Activated CD4-positive, alpha-beta T cell treated with anti-CD3 and anti-CD28 coated beads, Interleukin-2, amount 50 U/mL, for 4 hours (primary cell): ENCODE measurements around the gene WDR44.
A peak's percentile ranks its signal among the peaks of the same experiment; 100 is the strongest.
"Not testable (repeated sequence)": the region's sequence is repeated elsewhere in the genome, so short reads cannot be mapped to it uniquely, and the experiment has no call there.

Experiments used
- DNase-seq, 2 experiments: peaks; one replicate each; pipeline ENCODE4 v3.0.0-alpha.2; 2020

The WDR44 gene

DNA sequence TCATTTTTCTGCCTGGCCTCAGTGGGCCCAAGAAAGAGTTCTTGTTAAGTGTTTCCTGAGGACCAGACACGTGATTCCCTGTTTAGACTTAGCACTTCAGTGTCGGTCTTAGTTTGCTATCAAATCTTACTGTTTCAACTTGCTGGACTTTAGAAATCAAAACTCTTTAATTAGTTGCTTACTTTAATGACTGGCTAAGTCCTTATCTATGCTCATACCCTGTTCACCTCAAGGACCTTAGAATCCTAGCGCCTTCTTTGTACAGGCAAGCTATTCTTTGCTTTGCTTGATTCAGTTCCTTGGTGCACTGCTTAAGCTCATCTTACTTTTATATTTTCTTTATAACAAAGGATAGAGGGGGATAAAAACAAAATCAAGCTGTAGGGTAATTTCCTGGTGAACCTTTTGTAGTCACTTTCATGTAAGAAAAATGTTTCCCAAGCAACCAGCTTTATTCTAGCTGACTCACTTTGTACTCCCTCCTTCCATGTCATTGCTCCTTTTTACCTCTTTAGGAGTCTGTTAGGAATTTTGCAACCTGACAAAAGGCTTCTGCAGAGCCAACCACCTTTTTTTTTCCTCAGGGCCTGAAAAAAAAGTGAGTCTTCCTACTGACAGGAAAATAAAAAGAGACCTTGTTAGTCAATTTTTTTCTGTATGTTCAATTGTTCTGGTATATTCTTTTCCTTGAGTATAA is 14.7 kb downstream of the WDR44 start:
- no peak for DNase-seq

DNA sequence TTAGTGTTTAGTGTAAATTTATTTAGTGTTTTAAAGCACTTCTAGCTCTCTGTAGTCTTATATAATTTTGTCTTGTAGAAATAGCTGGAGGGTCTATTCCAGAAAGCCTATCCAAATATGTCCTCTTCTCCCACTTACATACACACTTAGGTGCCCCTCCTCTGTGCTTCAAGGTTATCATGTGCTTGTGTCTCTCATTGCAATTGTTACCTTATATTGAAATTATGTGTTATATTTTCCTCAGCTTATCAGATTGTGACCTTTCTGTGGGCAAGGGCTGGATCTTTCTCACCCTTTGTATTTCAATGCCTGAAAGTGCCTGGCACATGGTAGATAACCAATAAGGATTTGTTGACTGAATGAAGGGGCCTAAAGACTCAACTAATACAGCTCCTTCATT is 18.4 kb downstream of the WDR44 start:
- DNase-seq = no peak

GRCh38 chrX:118367338-118367737 is 21.4 kb downstream of the WDR44 start:
- DNase-seq = no peak

GRCh38 chrX:118368398-118368797 is 22.5 kb downstream of the WDR44 start:
- no peak for DNase-seq

DNA sequence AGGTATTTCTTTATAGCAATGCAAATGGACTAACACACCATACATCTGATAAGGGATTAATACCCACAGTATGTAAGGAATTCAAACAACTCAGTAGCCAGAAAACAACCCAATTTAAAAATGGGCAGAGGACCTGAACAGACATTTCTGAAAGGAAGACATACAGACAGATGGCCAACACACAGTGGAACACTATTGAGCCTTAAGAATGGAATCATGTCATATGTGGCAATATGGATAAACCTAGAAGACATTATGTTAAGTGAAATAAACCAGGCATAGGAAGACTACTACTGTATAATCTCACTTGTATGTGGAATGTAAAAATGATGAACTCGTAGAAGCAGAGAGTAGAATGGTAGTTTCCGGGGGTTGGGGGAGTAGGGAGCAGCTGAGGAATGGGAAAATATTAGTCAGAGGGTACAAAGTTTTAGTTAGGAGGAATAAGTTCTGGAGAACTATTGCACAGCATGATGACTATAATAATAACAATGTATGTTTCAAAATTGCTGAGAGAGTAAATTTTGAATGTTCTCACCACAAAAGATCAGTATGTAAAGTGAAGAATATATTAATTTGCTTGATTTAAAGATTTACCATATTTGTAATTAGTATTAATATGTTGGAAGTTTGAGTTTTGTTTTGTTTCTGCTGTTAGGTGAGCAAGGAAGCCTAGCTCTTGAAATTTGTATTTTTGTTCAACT is 25.2 kb downstream of the WDR44 start:
- no peak for DNase-seq

GRCh38 chrX:118373538-118373937 is 27.6 kb downstream of the WDR44 start:
- no peak for DNase-seq

DNA sequence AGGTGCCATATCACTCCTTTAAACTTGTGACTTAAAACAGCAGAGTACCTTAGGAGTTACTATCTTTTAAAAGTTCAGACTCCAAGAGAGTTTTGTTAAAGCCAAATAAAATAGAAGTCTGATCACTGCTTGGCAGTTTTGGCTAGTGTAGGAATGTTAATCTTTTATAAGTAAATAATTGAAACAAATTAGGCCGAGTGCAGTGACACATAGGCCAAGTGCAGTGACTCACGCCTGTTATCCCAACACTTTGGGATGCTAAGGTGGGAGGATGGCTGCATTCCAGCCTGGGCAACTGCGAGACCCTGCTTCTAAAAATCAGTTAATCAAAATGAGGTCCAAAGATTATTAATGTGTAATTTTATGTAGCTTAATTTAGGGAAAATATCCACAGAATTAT is 37.2 kb downstream of the WDR44 start:
- no peak for DNase-seq

DNA sequence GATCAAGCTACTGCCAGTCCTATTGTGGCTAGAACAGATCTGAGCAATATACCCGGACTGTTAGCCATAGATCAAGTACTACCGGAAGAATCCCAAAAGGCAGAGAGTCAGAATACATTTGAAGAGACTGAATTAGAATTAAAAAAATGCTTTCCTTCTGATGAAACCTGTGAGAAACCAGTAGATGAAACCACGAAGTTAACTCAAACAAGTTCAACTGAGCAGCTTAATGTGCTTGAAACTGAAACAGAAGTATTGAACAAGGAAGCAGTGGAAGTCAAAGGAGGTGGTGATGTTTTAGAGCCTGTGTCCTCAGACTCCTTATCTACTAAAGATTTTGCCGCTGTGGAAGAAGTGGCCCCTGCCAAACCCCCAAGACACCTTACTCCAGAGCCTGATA is 46.8 kb downstream of the WDR44 start:
- no peak for DNase-seq

GRCh38 chrX:118396113-118396512 is 50.2 kb downstream of the WDR44 start:
- DNase-seq = no peak

- no peak for DNase-seq
These were observed 72.9 kb downstream of the WDR44 start for GRCh38 chrX:118418811-118419251.

DNA sequence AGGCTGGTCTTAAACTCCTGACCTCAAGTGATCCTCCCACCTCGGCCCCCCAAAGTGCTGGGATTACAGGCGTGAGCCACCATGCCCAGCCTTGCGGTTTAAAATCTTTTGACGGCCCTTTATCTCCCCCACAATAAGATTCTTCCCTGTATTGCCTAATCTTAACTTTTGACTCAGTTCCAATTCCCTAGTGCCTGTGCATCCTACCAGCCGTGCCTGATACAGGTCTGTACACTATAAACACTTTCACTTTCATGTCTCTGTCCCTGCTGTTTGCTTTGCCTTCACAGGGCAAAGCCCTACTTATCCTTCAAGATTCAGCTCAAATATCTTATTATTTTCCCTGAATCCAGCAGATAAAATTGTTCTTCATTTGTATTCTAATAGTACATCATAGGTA is 74.6 kb downstream of the WDR44 start:
- no peak for DNase-seq

DNA sequence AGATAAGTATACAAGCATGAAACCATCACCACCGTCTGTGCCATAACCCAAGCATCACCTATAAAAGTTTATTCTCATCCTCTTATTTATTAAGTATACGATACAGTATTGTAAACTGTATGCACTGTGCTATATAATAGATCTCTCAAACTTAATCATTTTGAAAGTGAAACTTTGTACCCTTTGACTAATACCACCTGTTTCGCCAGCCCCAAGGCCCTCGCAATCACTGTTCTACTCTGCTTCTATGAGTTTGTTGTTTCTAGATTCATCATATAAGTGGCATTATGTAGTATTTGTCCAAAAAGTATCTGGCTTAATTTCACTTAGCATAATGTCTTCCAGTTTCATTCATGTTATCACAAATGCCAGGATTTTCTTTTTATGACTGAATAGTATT is 77.7 kb downstream of the WDR44 start:
- no peak for DNase-seq

- no peak for DNase-seq
These were observed 86.9 kb downstream of the WDR44 start for GRCh38 chrX:118432799-118433198.

DNA sequence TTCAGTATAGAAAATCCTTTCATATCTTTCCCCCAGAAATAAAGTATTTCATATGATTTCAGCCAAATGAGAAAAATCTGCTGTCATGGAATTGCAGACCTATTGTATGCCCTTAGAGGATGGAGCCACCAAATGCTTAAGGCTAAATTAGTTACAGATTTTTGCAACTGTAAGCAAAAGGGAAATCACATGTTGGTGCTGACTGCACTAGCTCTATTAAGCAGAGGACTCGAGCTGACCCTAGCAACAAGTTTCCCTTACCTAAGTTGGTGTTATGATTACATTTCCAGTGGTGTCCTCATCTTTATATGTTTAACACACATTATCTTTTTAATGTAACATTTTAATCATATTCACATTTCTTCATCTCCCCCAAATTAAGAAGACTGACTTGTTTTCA is 91.4 kb downstream of the WDR44 start:
- no peak for DNase-seq

DNA sequence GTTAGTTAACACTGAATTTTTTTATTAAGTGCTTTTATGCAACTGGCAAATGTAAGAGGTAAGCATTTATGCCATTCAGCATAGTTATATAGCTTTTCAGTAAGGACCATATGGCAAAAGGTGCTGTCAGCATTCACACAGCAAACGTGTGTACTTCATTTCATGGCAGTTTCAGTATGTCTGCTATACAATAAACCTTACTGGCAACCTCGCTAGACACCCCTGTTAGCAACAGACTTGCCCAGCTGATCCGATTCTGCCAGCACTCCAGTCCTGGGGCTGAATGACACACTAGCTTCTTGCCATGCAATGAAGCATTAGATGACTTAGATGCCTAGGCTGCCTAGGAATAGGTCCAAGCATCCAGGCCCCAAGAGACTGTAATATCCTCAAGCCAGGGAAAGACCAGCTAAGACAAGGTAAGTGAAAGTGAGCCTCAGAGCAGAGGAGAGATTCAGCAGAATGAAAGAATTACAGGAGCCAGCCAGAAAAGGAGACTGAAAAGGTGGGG is 102.4 kb downstream of the WDR44 start:
- DNase-seq = no peak

DNA sequence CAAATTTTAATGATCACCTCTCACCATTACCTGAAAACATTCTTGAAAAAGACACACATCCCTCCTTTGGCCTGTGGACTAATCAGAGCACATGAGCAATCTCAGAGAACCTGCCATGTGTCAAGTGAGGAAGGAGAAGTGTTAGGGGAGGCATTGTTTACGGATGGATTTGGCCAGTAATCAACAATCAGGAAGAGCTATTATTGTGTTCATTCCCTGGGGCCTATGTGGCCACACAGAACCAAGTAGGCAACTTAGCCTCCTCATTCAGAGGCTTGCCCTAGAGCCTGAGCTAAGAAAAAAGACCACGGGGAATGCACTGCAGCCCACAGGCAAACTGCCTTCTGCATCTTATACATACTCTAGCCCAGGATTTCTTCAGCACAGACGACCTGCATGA is 109.1 kb downstream of the WDR44 start:
- no peak for DNase-seq

GRCh38 chrX:118459494-118459893 is 113.6 kb downstream of the WDR44 start:
- peak; percentile 0 to 4 for DNase-seq

DNA sequence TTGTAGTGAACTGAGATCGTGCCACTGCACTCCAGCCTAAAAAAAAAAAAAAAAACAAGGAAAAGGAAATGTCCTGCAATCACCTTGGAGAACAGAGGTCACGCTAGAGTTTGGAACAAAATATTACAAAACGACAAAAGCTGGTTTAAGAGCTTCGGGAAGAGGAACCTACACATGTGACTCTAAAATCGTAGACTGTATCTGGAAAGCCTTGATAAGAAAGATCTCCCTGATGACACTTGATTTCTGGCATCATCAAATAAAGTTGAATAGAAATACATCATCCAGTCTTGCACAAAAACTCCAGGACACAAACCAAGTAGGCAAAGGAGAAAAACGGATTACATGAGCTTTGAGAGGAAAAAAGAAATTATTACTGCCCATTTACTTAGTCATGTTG is 118.6 kb downstream of the WDR44 start:
- DNase-seq = no peak

DNA sequence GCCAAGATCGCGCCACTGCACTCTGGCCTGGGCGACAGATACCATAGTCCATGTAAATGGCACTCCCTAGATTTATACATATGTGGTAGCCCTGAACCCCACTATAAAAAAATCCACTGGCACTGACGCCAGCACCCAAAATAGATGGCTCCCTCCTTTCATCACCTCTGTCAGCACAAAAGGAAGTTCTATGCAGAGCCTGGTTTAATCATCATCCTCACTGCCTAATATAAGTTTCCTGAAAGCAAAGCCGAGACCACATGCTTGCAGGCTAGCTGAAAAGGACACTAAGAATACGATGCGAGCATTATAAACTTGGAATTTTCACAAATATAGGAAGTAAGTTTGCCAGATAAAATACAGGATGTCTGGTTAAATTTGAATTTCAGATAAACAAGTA is 122.2 kb downstream of the WDR44 start:
- no peak for DNase-seq

GRCh38 chrX:118470721-118471347 is 124.9 kb downstream of the WDR44 start:
- DNase-seq = not testable (repeated sequence)

DNA sequence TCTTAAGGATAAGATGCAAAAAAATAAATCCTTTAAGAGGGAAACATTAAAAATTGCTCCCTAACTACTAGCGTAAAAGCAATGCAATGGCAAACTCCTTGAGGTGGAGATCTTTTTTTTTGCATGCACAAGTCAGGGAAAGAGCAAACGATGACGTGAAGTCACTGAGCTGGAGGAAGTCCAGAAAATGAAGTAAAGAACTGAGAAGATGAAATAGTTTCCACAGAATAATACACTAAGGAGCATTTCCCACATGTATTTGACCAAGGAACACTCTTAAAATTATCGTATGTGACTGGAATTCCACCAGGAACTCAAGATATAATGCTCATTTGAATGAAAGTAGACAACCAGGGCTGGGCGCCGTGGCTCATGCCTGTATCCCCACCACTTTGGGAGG is 128.7 kb downstream of the WDR44 start:
- no peak for DNase-seq

GRCh38 chrX:118475903-118476302 is 130.0 kb downstream of the WDR44 start:
- no peak for DNase-seq

DNA sequence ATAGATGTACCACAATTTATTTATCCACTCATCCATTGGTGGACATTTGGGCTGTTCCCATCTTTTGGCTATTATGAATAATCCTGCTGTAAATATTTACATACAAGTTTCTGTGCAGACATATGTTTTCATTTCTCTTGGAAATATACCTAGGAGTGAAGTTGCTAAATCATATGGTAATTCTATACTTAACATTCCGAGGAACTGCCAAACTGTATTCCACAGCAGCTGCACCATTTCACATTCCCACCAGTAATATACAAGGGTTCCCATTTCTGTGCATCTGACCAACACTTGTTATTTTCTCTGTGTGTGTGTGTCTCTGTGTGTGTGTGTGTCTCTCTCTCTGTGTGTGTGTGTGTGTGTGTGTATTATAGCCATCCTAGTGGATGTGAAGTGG is 134.3 kb downstream of the WDR44 start:
- no peak for DNase-seq

DNA sequence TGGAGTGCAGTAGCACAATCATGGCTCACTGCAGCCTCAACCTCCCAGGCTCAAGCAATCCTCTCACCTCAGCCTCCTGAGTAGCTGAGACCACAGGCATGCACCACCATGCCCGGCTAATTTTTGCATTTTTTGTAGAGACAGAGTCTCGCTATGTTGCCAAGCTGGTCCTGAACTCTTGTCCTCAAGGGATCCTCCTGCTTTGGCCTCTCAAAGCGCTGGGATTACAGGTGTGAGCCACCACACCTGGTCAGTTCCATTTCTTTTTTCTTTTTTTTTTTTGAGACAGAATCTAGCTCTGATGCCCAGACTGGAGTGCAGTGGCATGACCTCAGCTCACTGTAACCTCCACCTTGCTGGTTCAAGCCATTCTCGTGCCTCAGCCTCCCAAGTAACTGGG is 136.5 kb downstream of the WDR44 start:
- DNase-seq = not testable (repeated sequence)
